HepG2 (cell line): ENCODE data around the gene PAK1IP1. TPM values are rescaled to one million over a fixed set of nuclear protein-coding genes. Genes with fewer than 3 reads are reported as not detected.

Source experiments
- ARHGAP35 ChIP-seq: sonication (generic); formaldehyde crosslinking; IDR thresholded peaks from 2 replicates; pipeline ENCODE4 v1.9.0; 2022; ENCODE audit warnings: mild to moderate bottlenecking, inconsistent platforms, moderate library complexity, missing genetic modification reagents, borderline replicate concordance
- ARNT ChIP-seq: fragments of 450-650 bp; IDR thresholded peaks from 2 replicates; pipeline ENCODE4 v1.6.1; 2017
- ELF1 ChIP-seq: sonication (generic); formaldehyde crosslinking; IDR thresholded peaks from 2 replicates; pipeline ENCODE4 v1.4.0; 2020; ENCODE audit warnings: missing genetic modification reagents
- GTF2F1 ChIP-seq: fragments of 150-350 bp; IDR thresholded peaks from 2 replicates; pipeline ENCODE4 v1.6.1; 2014; ENCODE audit warnings: low read length
- PITX1 ChIP-seq: sonication (generic); formaldehyde crosslinking; IDR thresholded peaks from 2 replicates; pipeline ENCODE4 v1.5.1; 2020; ENCODE audit warnings: mild to moderate bottlenecking, missing genetic modification reagents
- SIN3A ChIP-seq: IDR thresholded peaks from 2 replicates; pipeline ENCODE4 v1.6.1; 2011; ENCODE audit warnings: low read depth, mild to moderate bottlenecking, control low read depth, low read length, borderline replicate concordance
- ZMAT3 ChIP-seq: sonication (generic); formaldehyde crosslinking; conservative IDR thresholded peaks from 2 replicates; pipeline ENCODE4 v1.7.0; 2021; ENCODE audit warnings: missing genetic modification reagents
- ZNF83 ChIP-seq: sonication (generic); formaldehyde crosslinking; IDR thresholded peaks from 2 replicates; pipeline ENCODE4 v1.4.0; 2020; ENCODE audit warnings: missing genetic modification reagents, mild to moderate bottlenecking, borderline replicate concordance
- polyA plus RNA-seq, 8 experiments: library from polyadenylated mRNA; depleted of rRNA in 3 of 8; stranded (reverse) in 7 of 8; unstranded in 1 of 8; fragments of >200 nt; fragmentation: Illumina TruSeq in 4 of 8; extraction: Trizol in 4 of 8; gene quantifications; 2 replicates each; pipeline versions ENCODE4 v1.2.1 to v1.2.3, GENCODE V29; 2011 to 2016; ENCODE audit warnings: low read depth in 4 of 8, missing spikeins in 1 of 8, mixed read lengths in 1 of 8; ENCODE audit not compliant: insufficient read depth in 1 of 8
- total RNA-seq, 5 experiments: library from RNA; depleted of rRNA; stranded (reverse); fragments of >200 nt; fragmentation: Illumina TruSeq; extraction: Trizol; gene quantifications; 2 replicates each; pipeline ENCODE4 v1.2.3, GENCODE V29; 2016; ENCODE audit warnings: low read depth in 1 of 5
- TF ChIP-seq, protein P1 (sequence below): sonication (generic); formaldehyde crosslinking; IDR thresholded peaks from 2 replicates; pipeline ENCODE4 v1.4.0; 2020; ENCODE audit warnings: missing genetic modification reagents
- TF ChIP-seq, protein P2 (sequence below): sonication (generic); formaldehyde crosslinking; IDR thresholded peaks from 2 replicates; pipeline ENCODE4 v1.8.0; 2022; ENCODE audit warnings: mild to moderate bottlenecking, missing genetic modification reagents, moderate library complexity
- TF ChIP-seq, protein P3 (sequence below), 2 experiments: sonication (generic) in 1 of 2; formaldehyde crosslinking in 1 of 2; IDR thresholded peaks; 2 replicates each; pipeline versions ENCODE4 v1.6.1 to v1.9.0; 2014 to 2022; ENCODE audit warnings: antibody characterized with exemption in 1 of 2, borderline replicate concordance in 1 of 2, inconsistent platforms in 1 of 2, low read depth in 1 of 2, missing genetic modification reagents in 1 of 2
- TF ChIP-seq, protein P4 (sequence below): sonication (generic); formaldehyde crosslinking; IDR thresholded peaks from 2 replicates; pipeline ENCODE4 v1.4.0; 2020; ENCODE audit warnings: missing genetic modification reagents
- TF ChIP-seq, protein P5 (sequence below): sonication (generic); formaldehyde crosslinking; IDR thresholded peaks from 2 replicates; pipeline ENCODE4 v1.8.0; 2022; ENCODE audit warnings: missing genetic modification reagents, mild to moderate bottlenecking, borderline replicate concordance

Gene PAK1IP1
- total and polyA plus RNA-seq, 2 of the 13 experiments (the other 11 are each of a cell fraction or from before 2014, with no cell fraction given) = 23.4 to 66.2 TPM

DNA sequence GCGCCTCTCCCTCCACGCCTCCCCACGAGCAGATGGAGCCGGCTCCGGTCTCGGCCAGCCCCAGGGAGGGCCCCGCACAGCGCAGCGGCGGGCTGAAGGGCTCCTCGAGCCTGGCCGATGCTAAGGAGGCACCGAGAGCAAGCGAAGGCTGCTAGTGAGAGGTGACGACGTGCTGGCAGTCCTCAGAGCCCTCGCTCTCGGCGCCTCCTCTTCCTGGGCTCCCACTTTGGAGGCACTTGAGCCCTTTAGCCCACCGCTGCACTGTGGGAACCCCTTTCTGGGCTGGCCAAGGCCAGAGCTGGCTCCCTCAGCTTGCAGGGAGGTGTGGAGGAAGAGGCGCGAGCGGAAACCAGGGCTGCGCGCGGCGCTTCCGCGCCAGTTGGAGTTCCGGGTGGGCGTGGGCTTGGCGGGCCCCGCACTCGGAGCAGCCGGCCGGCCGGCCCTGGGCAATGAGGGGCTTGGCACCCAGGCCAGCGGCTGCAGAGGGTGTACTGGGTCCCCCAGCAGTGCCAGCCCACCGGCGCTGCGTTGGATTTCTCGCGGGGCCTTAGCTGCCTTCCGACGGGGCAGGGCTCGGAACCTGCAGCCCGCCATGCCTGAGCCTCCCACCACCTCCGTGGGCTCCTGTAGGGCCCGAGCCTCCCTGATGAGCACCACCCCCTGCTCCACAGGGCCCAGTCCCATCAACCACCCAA, 25.6 kb downstream of the PAK1IP1 start (continued):
- TF ChIP-seq, protein P1, sequence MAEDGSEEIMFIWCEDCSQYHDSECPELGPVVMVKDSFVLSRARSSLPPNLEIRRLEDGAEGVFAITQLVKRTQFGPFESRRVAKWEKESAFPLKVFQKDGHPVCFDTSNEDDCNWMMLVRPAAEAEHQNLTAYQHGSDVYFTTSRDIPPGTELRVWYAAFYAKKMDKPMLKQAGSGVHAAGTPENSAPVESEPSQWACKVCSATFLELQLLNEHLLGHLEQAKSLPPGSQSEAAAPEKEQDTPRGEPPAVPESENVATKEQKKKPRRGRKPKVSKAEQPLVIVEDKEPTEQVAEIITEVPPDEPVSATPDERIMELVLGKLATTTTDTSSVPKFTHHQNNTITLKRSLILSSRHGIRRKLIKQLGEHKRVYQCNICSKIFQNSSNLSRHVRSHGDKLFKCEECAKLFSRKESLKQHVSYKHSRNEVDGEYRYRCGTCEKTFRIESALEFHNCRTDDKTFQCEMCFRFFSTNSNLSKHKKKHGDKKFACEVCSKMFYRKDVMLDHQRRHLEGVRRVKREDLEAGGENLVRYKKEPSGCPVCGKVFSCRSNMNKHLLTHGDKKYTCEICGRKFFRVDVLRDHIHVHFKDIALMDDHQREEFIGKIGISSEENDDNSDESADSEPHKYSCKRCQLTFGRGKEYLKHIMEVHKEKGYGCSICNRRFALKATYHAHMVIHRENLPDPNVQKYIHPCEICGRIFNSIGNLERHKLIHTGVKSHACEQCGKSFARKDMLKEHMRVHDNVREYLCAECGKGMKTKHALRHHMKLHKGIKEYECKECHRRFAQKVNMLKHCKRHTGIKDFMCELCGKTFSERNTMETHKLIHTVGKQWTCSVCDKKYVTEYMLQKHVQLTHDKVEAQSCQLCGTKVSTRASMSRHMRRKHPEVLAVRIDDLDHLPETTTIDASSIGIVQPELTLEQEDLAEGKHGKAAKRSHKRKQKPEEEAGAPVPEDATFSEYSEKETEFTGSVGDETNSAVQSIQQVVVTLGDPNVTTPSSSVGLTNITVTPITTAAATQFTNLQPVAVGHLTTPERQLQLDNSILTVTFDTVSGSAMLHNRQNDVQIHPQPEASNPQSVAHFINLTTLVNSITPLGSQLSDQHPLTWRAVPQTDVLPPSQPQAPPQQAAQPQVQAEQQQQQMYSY (CRISPR knock-in tag) = peak; percentile 33; the same call in 1 of the 2 replicates
- peak; percentile 32; the same call in 1 of the 2 replicates for TF ChIP-seq ARHGAP35 (CRISPR knock-in tag)
- TF ChIP-seq, protein P2, sequence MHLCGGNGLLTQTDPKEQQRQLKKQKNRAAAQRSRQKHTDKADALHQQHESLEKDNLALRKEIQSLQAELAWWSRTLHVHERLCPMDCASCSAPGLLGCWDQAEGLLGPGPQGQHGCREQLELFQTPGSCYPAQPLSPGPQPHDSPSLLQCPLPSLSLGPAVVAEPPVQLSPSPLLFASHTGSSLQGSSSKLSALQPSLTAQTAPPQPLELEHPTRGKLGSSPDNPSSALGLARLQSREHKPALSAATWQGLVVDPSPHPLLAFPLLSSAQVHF = peak; percentile 84; the same call in 1 of the 2 replicates
- no peak for TF ChIP-seq PITX1
- TF ChIP-seq, protein P3, sequence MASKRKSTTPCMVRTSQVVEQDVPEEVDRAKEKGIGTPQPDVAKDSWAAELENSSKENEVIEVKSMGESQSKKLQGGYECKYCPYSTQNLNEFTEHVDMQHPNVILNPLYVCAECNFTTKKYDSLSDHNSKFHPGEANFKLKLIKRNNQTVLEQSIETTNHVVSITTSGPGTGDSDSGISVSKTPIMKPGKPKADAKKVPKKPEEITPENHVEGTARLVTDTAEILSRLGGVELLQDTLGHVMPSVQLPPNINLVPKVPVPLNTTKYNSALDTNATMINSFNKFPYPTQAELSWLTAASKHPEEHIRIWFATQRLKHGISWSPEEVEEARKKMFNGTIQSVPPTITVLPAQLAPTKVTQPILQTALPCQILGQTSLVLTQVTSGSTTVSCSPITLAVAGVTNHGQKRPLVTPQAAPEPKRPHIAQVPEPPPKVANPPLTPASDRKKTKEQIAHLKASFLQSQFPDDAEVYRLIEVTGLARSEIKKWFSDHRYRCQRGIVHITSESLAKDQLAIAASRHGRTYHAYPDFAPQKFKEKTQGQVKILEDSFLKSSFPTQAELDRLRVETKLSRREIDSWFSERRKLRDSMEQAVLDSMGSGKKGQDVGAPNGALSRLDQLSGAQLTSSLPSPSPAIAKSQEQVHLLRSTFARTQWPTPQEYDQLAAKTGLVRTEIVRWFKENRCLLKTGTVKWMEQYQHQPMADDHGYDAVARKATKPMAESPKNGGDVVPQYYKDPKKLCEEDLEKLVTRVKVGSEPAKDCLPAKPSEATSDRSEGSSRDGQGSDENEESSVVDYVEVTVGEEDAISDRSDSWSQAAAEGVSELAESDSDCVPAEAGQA (IDR thresholded peaks at IDR 0.05; ENCODE audit: low read depth) = no peak
- TF ChIP-seq, protein P3 (CRISPR knock-in tag; IDR thresholded peaks at IDR 0.05; ENCODE audit: borderline replicate concordance) = no peak
- no peak for TF ChIP-seq GTF2F1
- peak; percentile 47; the same call in 1 of the 2 replicates for TF ChIP-seq SIN3A
- TF ChIP-seq ZNF83 = no peak
- TF ChIP-seq ARNT = no peak
- TF ChIP-seq ELF1 (CRISPR knock-in tag) = peak; percentile 61
- peak; percentile 70; the same call in 1 of the 2 replicates for TF ChIP-seq ZMAT3
- TF ChIP-seq, protein P4, sequence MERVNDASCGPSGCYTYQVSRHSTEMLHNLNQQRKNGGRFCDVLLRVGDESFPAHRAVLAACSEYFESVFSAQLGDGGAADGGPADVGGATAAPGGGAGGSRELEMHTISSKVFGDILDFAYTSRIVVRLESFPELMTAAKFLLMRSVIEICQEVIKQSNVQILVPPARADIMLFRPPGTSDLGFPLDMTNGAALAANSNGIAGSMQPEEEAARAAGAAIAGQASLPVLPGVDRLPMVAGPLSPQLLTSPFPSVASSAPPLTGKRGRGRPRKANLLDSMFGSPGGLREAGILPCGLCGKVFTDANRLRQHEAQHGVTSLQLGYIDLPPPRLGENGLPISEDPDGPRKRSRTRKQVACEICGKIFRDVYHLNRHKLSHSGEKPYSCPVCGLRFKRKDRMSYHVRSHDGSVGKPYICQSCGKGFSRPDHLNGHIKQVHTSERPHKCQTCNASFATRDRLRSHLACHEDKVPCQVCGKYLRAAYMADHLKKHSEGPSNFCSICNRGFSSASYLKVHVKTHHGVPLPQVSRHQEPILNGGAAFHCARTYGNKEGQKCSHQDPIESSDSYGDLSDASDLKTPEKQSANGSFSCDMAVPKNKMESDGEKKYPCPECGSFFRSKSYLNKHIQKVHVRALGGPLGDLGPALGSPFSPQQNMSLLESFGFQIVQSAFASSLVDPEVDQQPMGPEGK (CRISPR knock-in tag) = no peak
- TF ChIP-seq, protein P5, sequence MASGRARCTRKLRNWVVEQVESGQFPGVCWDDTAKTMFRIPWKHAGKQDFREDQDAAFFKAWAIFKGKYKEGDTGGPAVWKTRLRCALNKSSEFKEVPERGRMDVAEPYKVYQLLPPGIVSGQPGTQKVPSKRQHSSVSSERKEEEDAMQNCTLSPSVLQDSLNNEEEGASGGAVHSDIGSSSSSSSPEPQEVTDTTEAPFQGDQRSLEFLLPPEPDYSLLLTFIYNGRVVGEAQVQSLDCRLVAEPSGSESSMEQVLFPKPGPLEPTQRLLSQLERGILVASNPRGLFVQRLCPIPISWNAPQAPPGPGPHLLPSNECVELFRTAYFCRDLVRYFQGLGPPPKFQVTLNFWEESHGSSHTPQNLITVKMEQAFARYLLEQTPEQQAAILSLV (CRISPR knock-in tag) = no peak
